Smooth muscle cell of trachea (primary cell): Measurements from ENCODE around the gene PACRGL. TPM values are rescaled to one million over a fixed set of nuclear protein-coding genes. Genes with fewer than 3 reads are reported as not detected.

Experiments
- total RNA-seq: library from RNA; depleted of rRNA; stranded (reverse); fragments of >200 nt; gene quantifications from 2 replicates; pipeline ENCODE4 v1.2.1, GENCODE V29; 2014

PACRGL gene
- 20.5 and 25.6 TPM in 2 replicates for total RNA-seq

DNA sequence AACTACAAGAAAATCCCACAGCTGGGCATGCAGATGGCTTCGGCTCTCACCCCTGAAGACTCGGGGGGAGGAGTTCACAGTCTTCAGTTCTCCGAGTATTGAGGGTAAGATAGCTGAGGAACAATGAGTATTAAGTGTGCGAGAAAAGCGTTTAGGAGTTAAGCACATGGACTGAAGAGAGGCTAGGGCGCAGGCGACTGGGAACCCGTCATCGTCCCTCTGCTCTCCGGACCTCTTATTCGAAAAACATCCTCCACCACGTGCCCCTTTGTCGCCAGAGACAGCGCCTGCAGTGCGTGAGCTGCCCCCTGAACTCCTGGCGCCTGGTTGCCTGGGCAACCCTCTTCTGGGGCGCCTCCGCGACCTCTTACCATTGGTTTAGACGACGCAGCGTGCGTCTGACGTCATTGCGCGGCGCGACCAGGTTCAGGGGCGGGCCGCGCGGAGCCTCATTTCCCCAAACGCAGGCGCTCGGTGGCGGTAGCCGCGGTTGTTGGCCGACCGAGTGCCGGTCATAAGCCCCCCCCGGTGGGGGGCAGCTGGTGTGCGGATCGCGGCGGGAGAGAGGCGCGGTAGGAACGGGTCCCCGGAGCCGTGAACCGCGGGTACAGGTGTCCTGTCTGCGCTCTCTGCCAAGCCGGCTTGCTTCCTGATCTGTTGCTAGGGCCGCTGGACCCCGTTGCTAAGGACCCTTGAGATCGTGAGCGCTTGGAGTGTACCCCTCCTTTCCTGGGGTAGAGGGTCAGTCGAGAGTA lies at the start of gene PACRGL:
Gene PACRGL (plus strand): TSS at position 452 of the 755 bp plus-strand sequence. CDS start 4,024 bp downstream, outside the sequence.

